HG03097 (cell line): Measurements from ENCODE around the gene ABCD4.

Experiments used
- ATAC-seq: cut with Tn5 transposase; IDR thresholded peaks from one replicate; pipeline ENCODE4 v1.9.1; 2021; ENCODE audit not compliant: unreplicated experiment, low FRiP score

The ABCD4 gene

DNA sequence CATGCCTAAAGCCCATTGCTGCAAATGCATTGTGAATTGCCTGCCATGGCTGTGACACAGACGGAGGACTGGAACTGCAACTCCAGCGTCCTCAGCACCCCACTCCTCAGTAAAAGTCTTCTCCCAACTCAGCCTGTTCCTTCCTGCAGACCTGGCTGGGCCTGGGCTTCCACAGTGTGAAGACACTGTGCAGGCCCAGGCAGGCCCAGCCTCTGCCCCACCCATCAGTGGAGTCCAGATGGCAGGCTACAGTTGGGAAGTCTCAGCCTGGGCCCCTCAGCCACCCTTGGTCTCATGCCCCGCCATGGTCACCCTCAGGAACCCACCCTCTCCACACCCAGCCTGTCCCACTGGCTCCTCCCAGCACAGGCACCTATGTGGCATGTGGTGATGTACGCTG is 41.4 kb downstream of the ABCD4 start:
- no peak for ATAC-seq

DNA sequence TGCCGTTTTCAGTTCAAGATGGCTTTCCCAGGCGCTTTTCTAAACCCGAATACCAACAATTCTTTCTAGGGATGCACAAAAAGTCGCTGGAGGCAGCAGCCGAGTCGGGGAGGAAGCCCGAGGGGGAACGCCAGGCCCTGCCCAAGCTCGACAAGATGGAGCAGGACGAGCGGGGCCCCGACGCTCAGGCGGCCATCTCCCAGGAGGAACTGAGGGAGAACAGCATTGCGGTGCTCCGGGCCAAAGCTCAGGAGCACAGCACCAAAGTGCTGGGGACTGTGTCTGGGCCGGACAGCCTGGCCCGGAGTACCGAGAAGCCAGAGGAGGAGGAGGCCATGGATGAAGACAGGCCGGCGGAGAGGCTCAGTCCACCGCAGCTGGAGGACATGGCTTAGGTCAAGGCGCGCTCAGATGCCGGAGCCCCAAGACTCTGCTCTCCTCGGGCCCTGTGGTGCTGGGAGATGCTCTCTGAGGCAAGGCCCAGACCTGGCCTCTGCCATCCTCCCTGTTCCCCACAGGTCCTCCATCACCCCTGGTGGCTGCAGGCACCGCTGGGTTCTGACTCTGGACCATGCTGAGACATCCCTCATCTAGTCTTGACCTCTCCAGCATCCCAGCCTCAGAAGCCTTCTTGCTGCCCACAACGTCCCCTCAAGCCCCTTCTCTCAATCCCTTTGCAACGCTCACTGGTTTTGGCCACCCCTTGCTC is 42.1 kb downstream of the ABCD4 start:
- ATAC-seq: no peak

DNA sequence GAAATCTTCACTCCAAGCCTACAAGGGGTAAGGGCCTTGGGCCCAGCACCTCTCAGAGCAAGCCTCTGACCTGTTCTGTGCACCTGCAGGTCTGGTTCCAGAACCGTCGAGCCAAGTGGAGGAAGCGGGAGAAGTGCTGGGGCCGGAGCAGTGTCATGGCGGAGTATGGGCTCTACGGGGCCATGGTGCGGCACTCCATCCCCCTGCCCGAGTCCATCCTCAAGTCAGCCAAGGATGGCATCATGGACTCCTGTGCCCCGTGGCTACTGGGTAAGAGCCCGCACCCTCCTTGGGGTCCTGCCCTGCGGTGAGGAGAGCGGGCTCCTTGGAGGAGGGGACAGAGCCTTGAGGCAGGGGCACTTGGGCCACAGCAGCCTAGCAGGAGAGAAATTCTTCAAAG is 43.2 kb downstream of the ABCD4 start:
- ATAC-seq: no peak

DNA sequence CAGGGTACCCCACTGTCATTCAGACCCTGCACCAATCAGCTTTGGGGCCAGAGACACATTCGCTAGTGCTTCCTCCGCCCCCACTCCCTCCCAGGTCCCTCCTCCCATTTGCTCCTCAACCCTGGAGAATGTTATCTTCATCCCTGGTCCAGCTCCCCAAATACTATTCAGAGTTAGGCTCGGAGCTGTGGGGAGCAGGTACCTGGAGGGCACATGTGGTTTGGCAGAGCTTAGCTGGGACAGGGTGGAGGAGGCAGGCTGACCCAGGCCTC is 44.0 kb downstream of the ABCD4 start:
- no peak for ATAC-seq

DNA sequence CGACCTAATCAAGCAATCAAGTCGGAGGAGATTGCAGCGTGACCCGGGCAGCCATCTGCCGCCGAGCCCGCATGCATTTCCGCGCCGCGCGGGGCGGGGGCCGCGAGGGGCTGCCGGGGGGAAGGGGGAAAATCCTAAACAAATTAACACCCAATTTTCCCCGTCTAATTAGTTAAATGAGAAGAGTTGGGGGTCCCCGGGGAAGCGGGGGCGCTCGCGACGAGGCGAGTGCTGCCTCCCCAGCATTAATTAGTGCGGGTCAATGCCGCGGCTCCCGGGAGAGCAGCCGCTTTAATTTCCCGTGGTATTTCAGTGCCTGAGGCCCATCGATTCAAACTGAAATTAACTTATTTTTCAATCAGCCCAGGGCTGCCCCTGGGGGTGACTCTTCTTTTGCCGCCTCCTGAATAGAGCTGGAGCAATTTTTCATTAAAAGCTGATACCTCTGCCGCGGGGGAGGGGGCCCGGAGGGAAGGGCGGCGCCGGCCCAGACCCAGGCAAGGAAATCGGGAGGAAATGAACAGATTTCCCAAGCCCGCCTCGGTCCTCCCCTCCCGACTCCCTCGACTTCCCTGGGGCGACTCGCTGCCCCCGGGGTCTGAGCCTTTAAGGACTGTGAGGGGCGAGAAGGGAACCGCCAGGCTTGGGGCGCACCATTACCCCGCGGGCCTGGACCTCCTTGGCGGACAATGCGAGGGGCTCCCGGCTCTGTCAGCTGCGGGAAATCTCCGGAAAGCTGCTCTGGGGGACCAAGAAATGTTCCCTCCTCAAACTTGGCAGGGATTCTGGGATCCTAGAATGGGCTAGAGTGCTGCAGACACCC is 44.6 kb downstream of the ABCD4 start:
- ATAC-seq: no peak

DNA sequence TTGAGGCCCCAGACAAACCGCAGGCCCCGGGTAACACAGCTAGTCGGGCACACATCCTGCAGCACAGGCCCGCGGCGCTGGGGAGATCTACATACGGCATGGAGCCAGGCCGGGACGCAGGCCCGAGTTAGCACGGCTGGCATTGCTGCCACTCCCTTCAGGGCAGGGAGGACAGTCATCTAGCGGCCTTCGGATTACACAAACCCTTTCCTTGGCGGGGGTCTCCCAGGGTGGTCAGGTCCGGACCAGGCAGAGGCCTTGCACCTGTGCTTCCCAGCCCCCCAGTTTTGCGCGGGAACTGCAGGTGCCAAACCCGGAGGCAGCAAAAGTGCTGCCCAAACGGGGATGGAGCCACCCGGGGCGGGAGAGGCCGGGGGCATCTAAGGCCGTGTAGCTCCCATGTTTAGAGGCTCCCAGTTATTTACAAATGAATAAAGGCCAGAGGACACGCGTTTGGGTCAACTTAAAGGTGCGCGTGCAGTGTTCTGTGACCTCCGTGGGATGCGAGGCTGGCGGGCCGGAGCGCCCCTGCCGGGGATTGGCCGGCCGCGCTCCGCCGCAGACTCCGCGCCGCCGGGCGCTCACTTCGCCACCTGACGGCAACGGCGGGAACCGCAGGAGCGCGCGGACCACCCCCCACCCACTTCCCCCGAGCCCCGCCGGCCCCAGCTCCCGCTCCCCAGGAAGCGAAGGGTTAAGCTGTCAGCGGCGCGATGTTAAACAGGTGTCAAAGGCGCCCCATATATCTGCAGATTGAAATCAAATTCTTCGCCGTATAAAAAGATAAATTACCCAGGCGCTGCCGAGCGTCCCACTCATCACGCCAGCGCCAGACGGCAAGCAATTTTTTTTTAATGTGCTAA is 45.4 kb downstream of the ABCD4 start:
- ATAC-seq: no peak

DNA sequence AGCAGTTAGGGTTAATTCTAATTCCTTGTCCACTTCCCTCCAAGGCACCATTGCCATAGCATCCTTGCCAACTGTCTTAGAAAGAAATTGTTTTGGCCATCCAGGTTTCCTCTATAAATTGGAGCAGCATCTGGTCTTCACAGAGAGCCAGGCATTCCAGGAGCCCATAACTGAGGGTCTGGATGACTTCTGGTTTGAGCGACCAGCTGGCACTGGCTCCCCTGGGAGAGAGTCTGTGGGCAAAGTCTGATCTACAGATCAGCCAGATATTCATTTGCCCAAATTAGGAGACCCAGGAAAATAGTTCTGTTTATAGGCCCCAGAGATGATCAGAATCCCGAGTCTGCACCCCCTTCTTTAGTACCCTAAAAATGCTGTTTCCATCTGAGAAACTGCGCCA is 47.5 kb downstream of the ABCD4 start:
- ATAC-seq: no peak

DNA sequence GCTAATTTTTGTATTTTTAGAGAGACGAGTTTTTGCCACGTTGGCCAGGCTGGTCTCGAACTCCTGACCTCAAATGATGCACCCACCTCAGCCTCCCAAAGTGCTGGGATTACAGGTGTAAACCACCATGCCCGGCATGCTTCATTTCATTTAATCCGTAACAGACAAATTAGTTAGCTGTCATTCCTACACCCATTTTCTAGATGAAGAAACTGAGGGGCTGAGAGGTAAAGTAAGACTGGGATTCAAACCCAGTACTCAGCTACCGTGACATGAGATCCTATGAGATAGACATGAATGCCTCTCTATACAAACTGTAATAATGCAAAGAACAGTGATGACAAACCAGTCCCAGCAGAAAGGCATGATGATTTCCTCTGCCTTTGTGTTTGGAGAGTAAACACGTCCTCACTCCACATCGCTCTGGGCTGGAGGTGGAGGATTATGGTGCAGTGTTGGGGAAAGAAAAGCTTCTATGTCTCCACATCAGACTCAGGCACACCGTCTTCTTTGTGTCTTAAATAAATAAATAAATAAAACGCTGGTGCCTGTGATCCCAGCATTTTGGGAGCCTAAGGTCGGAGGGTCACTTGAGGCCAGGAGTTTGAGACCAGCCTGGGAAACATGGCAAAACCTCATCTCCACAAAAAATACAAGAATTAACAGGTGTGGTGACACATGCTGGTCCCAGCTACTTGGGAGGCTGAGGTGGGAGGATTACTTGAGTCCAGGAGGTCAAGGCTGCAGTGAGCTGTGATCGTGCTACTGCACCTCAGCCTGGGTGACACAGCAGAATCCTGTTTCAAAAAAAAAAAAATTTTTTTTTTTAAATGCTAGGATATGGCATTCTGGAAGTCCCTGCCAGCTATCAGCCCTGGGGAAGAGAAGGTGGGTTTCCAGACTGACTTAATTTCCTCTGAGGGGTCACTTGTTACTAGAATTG is 53.0 kb downstream of the ABCD4 start:
- no peak for ATAC-seq

DNA sequence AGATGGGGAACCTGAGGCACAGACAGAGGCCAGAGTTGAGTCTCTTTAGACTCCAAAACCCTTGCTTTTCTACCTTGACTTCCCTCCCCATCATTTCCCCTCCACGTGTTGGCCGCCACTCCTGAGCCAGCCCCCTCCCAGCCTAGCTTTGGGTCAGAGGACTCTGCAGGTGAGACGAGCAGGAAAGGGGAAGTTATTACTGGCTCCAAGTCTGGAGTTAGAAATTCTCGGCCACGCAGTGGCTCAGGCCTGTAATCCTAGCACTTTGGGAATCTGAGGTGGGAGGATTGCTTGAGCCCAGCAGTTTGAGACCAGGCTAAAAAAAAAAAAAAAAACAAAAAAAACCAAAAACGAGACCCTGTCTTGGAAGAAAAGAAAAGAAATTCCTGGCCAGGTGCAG is 54.7 kb downstream of the ABCD4 start:
- no peak for ATAC-seq

DNA sequence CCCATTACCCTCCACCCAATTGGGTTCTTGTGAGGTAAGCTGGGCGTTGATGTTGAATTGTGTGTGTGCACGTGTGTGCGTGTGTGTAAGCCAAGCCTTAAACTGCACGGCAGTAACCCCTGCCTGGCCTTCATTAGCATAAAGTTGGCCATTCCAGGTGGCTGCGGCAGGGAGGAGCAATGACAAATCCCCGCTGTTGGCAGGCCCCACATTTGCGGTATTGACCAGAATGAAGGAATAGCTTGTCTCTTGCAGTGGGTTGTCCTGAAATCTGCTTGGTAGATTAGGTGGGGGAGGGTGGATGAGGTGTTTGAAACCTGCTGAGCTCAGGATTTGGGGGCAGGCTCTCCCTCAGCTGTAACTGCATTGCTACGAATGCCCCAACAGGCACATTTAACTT is 56.2 kb downstream of the ABCD4 start:
- no peak for ATAC-seq

DNA sequence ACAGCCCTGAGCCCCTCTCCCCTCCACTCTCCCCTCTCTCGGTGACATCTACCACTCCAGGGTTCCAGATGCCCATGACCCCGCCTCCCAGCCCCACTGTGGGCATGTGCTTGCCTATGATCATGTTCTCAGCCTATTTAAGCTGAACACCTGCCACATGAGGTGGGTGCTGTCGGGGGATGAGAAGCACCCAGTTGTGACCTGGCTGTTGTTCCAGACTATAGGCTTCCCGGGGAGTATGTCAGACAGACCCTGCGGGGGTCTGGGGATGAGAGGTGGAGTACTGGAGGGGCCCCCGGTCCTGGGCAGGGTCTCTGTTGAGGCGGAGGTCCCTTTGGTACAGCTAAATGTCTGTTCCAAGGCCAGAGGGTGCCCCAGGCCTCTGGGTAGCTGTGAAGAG is 57.4 kb downstream of the ABCD4 start:
- ATAC-seq: no peak

DNA sequence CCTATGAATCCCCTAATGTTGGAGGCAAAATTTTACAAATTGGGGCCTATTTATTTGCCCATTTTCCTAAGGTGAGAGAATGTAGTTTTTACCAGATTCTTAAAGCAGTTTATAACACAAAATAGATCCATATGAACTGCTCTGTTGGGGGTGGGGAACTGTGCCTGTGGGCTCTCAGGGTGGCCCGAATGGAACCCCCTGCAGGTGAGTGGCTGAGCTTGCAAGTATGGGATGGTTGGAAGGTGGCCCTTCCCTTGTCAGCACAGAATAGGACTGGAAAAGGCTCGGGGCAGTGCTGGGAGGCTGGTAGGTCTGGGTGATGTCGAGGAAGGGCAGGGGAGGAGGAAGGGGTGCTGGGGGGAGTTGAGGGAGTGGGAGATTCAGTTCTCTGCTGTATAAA is 58.6 kb downstream of the ABCD4 start:
- ATAC-seq: no peak

DNA sequence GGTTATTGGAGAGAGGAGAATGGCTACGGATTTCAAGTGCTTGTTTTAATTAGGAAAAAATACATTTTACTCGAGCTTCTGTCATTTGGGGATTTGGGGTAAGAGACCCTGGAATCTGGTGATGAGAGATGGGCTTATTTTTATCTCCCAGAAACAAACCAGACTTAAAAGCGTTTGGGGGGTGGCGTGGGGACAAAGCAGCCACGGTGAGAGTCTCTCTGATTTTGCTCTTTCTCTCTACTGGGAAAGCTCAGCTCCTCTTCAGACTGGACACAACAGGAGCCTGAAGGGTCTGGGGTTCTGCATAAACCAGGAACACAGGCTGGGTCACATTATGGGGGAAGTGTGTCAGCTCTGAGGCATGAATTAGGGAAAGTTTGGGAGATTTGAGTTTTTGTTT is 59.7 kb downstream of the ABCD4 start:
- no peak for ATAC-seq

DNA sequence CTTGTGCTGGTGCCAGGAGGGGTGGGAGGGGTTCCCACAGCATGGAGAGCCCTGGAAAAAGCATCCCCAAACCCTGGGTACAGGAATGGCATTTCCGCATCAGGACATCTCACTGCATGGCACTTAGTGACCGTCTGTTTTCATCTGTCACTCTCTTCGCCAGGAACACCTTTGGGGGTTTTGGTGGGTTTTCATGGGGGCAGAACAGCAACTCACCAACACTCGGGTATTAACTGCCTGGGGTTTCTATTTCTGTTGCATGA is 60.0 kb downstream of the ABCD4 start:
- no peak for ATAC-seq

DNA sequence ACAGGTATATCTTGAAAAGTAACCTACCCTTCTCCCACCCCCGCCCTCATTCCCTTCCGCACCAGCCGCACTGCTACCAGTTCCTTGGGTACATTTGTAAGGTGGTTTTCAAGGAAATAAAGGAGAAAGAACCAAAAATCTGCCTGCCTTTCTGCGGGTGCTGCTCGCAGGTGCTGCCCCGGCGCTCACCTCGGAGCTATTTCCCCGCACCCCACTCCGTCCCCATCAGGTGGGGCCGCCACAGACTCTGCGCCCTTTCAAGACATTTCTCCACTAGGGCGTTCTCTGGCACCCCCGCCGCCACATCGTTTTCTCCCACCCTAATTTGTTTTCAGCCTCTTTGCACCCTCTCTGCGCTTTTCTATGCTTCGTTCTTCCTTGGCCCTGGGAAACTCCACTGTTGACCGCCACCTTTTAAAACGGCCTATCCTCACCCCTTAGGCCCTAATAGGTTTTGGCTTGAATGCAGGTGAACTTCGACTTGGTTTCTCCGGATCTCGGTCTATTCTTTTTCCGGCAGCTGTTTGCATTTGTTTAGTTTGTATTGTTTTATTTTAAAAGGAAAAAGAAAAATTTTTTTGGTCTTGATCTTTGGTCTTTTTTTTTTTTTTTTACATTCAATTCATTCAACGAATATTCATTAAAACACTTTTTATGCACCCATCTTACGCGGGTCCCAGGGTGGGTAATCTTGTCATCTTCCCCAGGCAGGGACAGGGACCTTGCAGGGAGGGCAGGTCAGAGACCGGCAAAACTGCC is 60.5 kb downstream of the ABCD4 start:
- no peak for ATAC-seq

DNA sequence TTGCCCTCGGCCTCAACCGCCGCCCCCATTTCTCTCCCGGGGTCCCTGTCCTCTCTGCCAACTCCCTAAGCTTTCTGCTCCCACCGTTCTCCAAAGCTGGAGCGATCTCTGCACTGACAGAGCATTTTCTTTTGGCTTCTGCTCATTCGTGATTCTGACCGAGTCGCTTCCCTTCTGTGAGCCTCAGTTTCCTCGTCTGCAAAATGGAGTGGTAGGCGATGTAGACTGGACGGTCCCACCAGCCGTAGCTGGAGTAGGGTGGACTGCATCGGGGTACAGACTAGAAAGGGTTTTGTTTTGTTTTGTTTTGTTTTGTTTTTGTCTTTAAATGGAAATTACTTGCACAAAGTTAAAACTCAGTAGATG is 61.1 kb downstream of the ABCD4 start:
- no peak for ATAC-seq

DNA sequence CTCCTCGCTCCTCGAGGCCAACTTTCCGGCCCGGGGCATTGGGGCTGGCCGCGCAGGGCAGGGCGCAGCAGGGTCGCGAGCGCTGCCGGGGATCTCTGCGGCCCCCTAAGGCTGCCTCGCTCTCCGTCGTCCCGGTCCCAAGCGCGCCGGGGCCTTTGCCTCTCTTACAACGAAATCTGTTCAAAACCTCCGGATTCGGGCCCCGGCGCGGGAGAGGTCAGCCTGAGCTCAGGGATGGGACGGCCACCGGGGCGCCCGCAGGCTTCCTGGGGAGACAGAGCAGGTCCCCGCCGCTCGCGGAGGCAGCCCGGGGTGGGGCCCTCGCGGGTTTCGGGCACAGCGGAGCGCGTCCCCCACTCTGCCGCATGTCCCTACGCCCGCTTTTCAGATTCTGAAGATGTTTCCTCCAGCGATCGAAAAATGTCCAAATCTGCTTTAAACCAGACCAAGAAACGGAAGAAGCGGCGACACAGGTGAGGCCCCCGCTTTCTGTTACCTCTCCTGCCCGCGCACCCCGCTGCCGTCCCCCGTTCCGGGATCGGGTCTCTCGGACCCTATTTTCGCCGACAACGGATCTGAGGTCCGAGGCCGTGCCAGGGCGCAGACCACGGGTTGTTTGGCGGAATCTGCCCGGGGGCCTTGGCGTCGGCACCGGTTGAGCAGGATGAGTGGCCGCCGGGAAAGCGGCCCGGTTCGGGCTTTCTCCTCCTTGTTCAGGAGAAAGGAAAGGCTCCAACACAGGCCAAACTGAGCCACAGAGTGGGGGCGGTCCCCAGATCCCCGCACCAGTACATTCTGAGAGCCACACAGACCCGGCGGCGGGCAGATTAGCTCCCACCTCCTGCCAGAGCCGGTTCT is 61.7 kb downstream of the ABCD4 start:
- no peak for ATAC-seq

DNA sequence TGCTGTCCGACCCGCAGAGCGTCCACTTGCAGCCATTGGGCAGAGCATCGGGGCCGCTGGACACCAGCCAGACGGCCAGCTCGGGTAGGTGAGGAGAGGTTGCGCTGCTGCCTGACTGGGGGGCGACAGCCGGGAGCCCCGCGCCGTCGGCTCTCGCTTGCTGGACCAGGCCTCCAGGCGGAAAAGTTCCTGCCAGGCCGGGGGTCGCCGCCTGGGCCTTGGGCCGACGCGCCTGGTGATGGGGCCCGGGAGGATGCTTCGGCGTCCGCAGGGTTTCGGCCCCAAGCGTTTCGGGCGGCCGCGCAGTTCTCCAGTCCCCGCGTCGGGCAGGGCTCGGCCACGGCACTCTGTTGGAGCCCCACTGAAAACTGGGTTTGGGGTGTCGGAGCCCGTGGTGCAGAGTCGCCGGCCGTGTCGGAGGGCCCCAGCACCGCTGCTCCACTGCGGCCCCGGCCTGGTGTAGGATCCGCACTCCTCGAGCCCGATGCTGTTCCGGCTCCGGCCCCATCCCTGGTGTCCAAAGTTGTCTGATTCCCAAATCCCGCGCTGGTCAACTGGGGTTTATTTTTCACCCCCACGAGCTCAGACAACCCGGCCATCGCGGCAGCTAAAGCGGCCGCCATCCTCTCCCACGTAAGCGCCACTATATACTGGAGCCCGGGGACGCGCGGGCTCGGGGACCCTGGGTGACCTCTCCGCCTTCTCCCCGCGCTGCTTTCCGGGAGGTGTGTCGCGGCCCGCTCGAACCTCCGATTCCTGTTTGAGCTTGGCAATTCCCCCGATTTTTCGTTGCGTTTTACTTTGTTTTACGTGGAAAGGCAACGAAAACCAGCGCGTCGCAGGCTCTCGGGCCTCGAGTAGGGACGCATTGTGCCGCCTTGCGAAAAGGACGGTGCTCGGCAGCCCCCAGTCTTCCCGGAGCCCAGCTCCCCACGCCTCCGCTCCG is 62.6 kb downstream of the ABCD4 start:
- ATAC-seq: no peak
